ENCODE data around the gene PTRH2.

GRCh38 chr17:59688496-59688895, 18.7 kb downstream of the PTRH2 start:
- no peak for TF ChIP-seq CTCF (IDR thresholded peaks at IDR 0.05; ENCODE audit: low read depth, low read length, poor library complexity, severe bottlenecking)
- no peak for TF ChIP-seq EZH2phosphoT487 (IDR thresholded peaks at IDR 0.05; ENCODE audit: borderline replicate concordance, low read length)

Measured in DOHH2 (cell line).